ENCODE measurements around the gene PPP2CA.
"Not testable (repeated sequence)": the region's sequence is repeated elsewhere in the genome, so short reads cannot be mapped to it uniquely, and the experiment has no call there.

The PPP2CA gene

GRCh38 chr5:134267366-134268018 is 41.6 kb upstream of the PPP2CA start:
- H3K27me3 Mint-ChIP-seq (ENCODE audit: low read depth, poor library complexity), result peaks cover 7% of the 10 kb centered on the region
- no peak overlapping the region for H3K27ac Mint-ChIP-seq
- DNase-seq, result no peak
- TF ChIP-seq CTCF (IDR thresholded peaks at IDR 0.05), result no peak
- H3K4me1 Mint-ChIP-seq, result no peaks in the 10 kb centered on the region
- no peak overlapping the region for H3K4me3 Mint-ChIP-seq
- peaks cover 42% of the 10 kb centered on the region for H3K9me3 Mint-ChIP-seq
- peaks cover 2% of the 10 kb centered on the region for H3K36me3 Mint-ChIP-seq (ENCODE audit: low read depth)

DNA sequence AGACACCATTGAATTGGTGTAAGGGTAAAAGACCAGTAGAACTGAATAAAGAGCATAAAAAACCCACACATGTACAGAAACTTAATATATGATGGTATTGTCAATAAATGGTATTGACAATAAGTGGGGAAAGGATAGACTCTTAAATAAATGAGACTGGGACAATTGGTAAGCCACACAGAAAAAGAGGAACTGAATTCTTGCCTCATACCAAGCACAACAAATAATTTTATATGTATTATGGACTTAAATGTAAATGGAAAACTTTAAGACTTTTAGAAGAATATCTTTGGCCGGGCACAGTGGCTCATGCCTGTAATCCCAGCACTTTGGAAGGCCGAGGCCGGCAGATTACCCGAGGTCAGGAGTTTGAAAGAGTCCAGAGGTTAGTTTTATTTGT is 37.9 kb upstream of the PPP2CA start:
- H3K4me3 Mint-ChIP-seq, result no peak overlapping the region
- DNase-seq, result no peak
- peaks cover 5% of the 10 kb centered on the region for H3K36me3 Mint-ChIP-seq (ENCODE audit: low read depth)
- H3K27me3 Mint-ChIP-seq (ENCODE audit: low read depth, poor library complexity), result peaks cover 4% of the 10 kb centered on the region
- no peak overlapping the region for H3K27ac Mint-ChIP-seq
- no peaks in the 10 kb centered on the region for H3K4me1 Mint-ChIP-seq
- peaks cover 46% of the 10 kb centered on the region for H3K9me3 Mint-ChIP-seq
- no peak for TF ChIP-seq CTCF (IDR thresholded peaks at IDR 0.05)

- peaks cover 46% of the 10 kb centered on the region for H3K9me3 Mint-ChIP-seq
- H3K27ac Mint-ChIP-seq, DNase-seq: not testable (repeated sequence)
Measured at GRCh38 chr5:134262629-134263028, 36.8 kb upstream of the PPP2CA start.

GRCh38 chr5:134258896-134259295 is 33.0 kb upstream of the PPP2CA start:
- Mint-ChIP-seq H3K36me3 (ENCODE audit: low read depth) (peaks cover 5% of the 10 kb centered on the region), H3K27ac (no peak overlapping the region), H3K27me3 (ENCODE audit: low read depth, poor library complexity) (peaks cover 23% of the 10 kb centered on the region), H3K4me1 (no peaks in the 10 kb centered on the region), H3K9me3 (peaks cover 30% of the 10 kb centered on the region), H3K4me3 (no peak overlapping the region)
- no peak for DNase-seq
- TF ChIP-seq CTCF (IDR thresholded peaks at IDR 0.05), result no peak

More at GRCh38 chr5:134262629-134263028, 36.8 kb upstream of the PPP2CA start:
- not testable (repeated sequence) for H3K4me1 Mint-ChIP-seq; H3K27me3 Mint-ChIP-seq (ENCODE audit: low read depth, poor library complexity); H3K4me3 Mint-ChIP-seq; H3K36me3 Mint-ChIP-seq (ENCODE audit: low read depth)

DNA sequence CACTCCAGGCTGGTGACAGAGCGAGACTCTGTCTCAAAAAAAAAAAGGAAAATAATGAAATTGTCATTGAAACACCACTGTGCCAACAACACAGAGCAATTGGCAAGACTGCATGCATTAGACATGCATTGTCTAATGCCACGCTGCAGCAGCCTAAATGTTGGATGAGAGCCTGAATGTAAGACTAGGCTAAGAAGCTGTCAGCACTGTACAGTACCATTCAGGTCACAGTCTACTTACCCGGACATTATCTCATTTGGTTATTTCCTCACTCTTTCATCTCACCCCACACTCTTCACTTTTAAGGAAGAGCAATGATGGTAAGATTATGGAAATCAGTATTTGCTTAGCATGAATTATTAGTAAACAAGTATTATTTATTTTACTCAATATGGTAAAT is 31.3 kb upstream of the PPP2CA start:
- no peak overlapping the region for H3K27ac Mint-ChIP-seq
- no peak for TF ChIP-seq CTCF (IDR thresholded peaks at IDR 0.05)
- H3K36me3 Mint-ChIP-seq (ENCODE audit: low read depth), result peaks cover under 1% of the 10 kb centered on the region
- no peak for DNase-seq
- no peak overlapping the region for H3K4me3 Mint-ChIP-seq
- H3K4me1 Mint-ChIP-seq, result no peaks in the 10 kb centered on the region
- H3K9me3 Mint-ChIP-seq, result peaks cover 13% of the 10 kb centered on the region
- peaks cover 24% of the 10 kb centered on the region for H3K27me3 Mint-ChIP-seq (ENCODE audit: low read depth, poor library complexity)

DNA sequence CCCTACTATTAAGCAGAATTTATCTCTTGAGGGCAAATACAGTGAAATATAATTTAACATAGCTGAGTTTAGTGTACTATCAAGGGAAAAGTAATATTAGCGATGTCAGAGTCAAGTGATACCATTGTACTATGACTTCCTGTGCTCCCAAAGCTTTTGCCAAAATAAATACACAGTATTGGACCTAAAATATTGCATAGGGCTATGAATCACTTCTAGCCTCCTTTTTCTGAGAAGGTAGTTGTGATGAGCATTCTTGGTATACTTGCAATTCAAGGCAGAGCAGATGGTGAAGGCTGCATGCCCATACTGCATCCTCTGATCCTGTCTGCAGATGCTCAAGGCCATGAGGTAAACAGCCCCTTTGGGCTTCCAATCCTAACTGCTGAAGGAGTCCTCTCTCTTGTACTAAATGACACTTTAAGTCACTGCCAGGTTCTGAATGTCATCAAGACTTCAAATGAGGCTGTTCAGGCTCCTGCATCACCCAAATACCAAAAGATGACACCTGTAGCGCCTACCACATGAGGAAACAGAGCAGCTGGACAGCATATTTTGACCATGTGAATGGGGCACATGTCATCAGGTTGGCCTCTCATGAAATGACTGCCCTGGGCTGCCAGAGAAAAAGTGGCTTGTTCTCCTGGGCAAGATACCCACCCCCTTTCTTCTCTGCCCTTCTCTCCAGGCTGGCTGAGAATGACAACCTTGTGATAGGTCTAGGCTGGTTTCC is 29.7 kb upstream of the PPP2CA start:
- H3K4me1 Mint-ChIP-seq, result no peaks in the 10 kb centered on the region
- no peaks in the 10 kb centered on the region for H3K36me3 Mint-ChIP-seq (ENCODE audit: low read depth)
- H3K27ac Mint-ChIP-seq, result no peak overlapping the region
- H3K27me3 Mint-ChIP-seq (ENCODE audit: low read depth, poor library complexity), result peaks cover 24% of the 10 kb centered on the region
- no peak overlapping the region for H3K4me3 Mint-ChIP-seq
- no peak for TF ChIP-seq CTCF (IDR thresholded peaks at IDR 0.05)
- no peak for DNase-seq
- H3K9me3 Mint-ChIP-seq, result no peaks in the 10 kb centered on the region

- peaks cover 24% of the 10 kb centered on the region for H3K27me3 Mint-ChIP-seq (ENCODE audit: low read depth, poor library complexity)
- not testable (repeated sequence) for H3K36me3 Mint-ChIP-seq (ENCODE audit: low read depth); DNase-seq; H3K4me3 Mint-ChIP-seq; H3K9me3 Mint-ChIP-seq; H3K27ac Mint-ChIP-seq; H3K4me1 Mint-ChIP-seq
Measured at GRCh38 chr5:134253368-134254153, 27.7 kb upstream of the PPP2CA start.

All from nephron progenitor cell (in vitro differentiated cells).